KOPT-K1 (cell line): ENCODE data around the gene ATP10A.
A peak's percentile ranks its signal among the peaks of the same experiment; 100 is the strongest.

Experiments
- H3K27ac ChIP-seq: fragments of 200-600 bp; sonication (generic); 2 replicates; pipeline ENCODE4 v1.5.1; 2016; ENCODE audit warnings: antibody characterized with exemption, mild to moderate bottlenecking, low read depth, low read length; ENCODE audit not compliant: poor library complexity, severe bottlenecking
- H3K36me3 ChIP-seq: fragments of 200-600 bp; sonication (generic); 2 replicates; pipeline ENCODE4 v1.5.1; 2017; ENCODE audit warnings: antibody characterized with exemption, mild to moderate bottlenecking, low read length, moderate library complexity; ENCODE audit not compliant: insufficient read depth
- H3K9me3 ChIP-seq: fragments of 200-600 bp; sonication (generic); 2 replicates; pipeline ENCODE4 v1.5.1; 2017; ENCODE audit warnings: antibody characterized with exemption, low read length, mild to moderate bottlenecking; ENCODE audit not compliant: insufficient read depth, poor library complexity, severe bottlenecking

The ATP10A gene

GRCh38 chr15:25852661-25853524 lies 10.2 kb downstream of the ATP10A start:
- H3K36me3 ChIP-seq: peaks cover 14% of the 10 kb centered on the region; the same call in 1 of the 2 replicates
- peak overlapping the region; percentile 37 for H3K27ac ChIP-seq
- H3K9me3 ChIP-seq: no peaks in the 10 kb centered on the region

DNA sequence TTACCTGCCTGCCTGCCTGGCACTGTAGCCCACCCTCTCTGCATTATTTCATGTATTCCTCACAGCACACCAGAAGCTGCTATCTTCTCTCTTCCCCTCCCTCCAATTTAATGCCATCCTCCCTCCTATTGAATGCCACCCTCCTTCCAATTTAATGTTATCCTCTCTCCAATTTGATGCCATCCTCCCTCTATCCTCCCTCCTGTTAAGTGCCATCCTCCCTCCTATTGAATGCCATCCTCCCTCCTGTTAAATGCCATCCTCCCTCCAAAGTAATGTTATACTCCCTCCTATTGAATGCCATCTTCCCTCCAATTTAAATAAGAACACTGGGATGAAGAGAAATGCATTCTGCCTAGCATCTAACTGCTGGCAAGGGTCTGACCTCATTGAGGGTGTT lies 11.1 kb downstream of the ATP10A start:
- peak overlapping the region; percentile 37 for H3K27ac ChIP-seq

DNA sequence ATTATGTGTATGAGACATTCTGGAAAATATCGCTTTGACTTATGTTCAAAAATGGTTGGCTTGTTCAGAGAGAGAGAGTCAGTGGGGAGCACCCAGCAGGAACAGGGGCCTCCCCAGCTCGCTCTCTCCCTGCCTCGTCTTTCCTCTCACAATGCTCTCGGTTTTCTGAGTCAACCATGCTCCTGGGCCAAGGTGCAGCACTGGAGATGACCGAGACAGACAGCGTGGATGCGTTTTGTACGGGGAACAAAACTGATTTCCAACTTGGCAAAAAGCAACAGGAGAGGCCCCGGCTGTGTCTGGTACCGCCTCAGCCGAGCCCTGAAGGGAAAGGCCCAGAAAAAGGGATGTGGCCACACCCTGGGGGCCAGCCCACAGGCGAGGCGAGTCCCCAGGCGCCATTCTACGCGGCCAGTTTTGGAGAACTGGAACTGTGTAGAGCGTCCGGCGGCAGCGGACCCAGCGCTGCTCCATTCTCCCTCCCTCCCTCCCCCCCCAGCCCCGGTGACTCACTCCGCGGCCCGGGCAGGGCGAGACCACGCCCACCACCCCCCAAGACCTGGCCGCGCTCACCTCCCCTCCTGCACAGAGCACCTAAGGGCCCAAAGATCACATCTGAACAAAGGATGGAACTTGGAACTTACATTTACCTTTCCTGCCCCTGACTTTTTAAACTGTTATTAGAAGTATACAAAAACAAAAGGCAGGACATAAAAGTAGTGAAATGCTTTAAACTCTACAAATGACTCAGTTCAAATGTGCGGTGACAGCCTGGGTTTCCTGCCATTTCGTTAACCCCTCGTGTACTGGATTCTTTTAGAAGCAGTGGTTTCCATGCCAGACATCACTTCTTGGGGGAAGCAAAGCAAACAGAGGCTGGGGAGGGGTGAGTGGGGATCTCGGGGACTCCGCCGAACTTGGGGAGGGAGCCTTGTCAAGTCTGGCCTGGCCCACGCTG lies 12.7 kb downstream of the ATP10A start:
- H3K27ac ChIP-seq: peak overlapping the region; percentile 88
- H3K36me3 ChIP-seq: no peaks in the 10 kb centered on the region
- no peaks in the 10 kb centered on the region for H3K9me3 ChIP-seq

More for the DNA sequence above, 11.1 kb downstream of the ATP10A start:
- Histone ChIP-seq H3K36me3 (0 out of 2 replicates have a peak, but pooled peaks cover 8% of the 10 kb centered on the region), H3K9me3 (no peaks in the 10 kb centered on the region)

- Histone ChIP-seq H3K9me3 (no peaks in the 10 kb centered on the region), H3K36me3 (no peaks in the 10 kb centered on the region), H3K27ac (peak overlapping the region; percentile 88)
Observed at GRCh38 chr15:25849157-25849921, 13.8 kb downstream of the ATP10A start.

- H3K9me3 ChIP-seq: no peaks in the 10 kb centered on the region
- no peaks in the 10 kb centered on the region for H3K36me3 ChIP-seq
- H3K27ac ChIP-seq: peak overlapping the region; percentile 88
Observed at GRCh38 chr15:25848784-25849156, 14.4 kb downstream of the ATP10A start.

GRCh38 chr15:25848325-25848724 lies 14.8 kb downstream of the ATP10A start:
- no peaks in the 10 kb centered on the region for H3K36me3 ChIP-seq
- no peaks in the 10 kb centered on the region for H3K9me3 ChIP-seq
- H3K27ac ChIP-seq: no peak overlapping the region

DNA sequence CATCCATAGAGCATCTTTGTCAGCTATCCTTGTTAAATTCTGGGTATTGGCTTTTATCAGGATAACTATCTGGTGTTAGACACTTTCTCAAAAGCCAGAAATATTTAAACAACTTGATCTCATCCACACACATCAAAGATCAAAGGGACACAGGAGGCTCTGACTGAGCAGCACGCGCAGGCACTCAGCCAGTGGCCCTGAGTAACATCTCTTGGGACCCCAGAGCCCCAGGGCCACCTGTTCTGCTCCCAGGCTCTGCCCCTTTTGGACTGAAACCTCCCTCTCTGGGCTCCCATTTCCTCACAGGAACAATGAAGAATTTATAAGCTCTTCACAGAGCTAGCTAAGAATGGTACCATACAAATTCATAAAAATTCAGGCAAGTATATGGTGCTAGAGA lies 16.1 kb downstream of the ATP10A start:
- Histone ChIP-seq H3K36me3 (no peaks in the 10 kb centered on the region), H3K9me3 (no peaks in the 10 kb centered on the region), H3K27ac (peak overlapping the region; percentile 28)

DNA sequence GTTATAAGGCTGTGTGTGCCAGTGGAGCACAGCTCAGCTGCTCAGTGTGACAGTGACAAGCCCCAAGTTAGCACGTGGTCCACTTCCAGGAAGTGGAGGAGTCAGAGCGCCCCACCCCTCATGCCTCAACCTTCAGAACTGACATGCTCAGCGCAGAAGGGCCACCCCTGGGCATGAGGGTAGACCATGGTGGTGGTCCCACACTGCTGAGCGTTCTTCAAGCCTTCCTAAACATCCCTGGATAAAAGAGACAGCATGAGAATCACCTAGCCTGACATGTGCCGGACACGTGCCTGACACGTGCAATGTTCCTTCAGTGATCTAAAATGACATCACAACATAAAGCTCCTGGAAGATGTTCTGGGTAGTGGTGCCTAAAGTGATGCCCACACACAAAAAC lies 16.8 kb downstream of the ATP10A start:
- H3K36me3 ChIP-seq: no peaks in the 10 kb centered on the region
- no peaks in the 10 kb centered on the region for H3K9me3 ChIP-seq
- peak overlapping the region; percentile 43 for H3K27ac ChIP-seq

GRCh38 chr15:25844981-25845680 lies 18.0 kb downstream of the ATP10A start:
- Histone ChIP-seq H3K27ac (no peak overlapping the region), H3K9me3 (no peaks in the 10 kb centered on the region), H3K36me3 (no peaks in the 10 kb centered on the region)

DNA sequence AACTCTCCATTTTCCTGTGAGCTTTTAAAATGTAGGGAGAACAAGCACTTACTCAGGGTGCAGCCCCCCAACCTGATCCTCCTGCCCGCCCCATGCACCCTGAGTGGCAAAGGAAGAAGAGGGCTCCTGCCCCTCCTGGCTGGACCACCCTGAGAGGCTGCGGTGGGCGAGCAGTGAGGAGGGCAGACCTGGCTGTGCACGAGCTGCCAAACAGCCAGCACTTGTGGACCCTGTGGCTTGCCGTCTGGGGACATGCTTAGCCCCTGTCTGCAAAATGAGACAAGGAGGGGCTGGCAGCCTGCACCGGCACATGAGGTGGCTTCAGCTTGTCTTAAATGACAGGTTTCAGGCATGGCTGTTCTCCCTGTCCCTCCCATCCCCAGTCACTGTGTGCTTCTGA lies 18.6 kb downstream of the ATP10A start:
- Histone ChIP-seq H3K27ac (no peak overlapping the region), H3K36me3 (no peaks in the 10 kb centered on the region), H3K9me3 (no peaks in the 10 kb centered on the region)

DNA sequence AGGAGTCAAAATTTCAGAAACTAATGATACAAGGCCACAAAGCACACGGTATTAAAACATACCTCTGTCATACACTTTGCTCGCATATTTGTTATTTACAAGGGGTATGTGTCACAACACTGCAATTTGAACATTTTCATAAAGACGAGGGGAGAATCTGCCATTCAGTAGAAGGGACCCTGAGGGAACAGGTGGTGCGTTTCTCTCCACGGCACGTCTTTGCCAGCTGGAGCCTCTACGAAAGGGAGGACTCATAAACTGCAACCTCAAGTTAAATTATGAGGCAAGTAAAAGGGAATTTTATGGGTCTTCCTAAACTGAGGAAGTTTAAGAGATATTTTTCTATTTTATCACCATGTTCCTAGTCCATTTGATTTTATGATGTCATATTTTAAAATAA lies 19.1 kb downstream of the ATP10A start:
- H3K9me3 ChIP-seq: no peaks in the 10 kb centered on the region
- no peaks in the 10 kb centered on the region for H3K36me3 ChIP-seq
- H3K27ac ChIP-seq: no peak overlapping the region

- Histone ChIP-seq H3K36me3 (no peaks in the 10 kb centered on the region), H3K27ac (no peak overlapping the region), H3K9me3 (no peaks in the 10 kb centered on the region)
Observed at GRCh38 chr15:25839638-25840156, 23.4 kb downstream of the ATP10A start.

GRCh38 chr15:25838871-25839195 lies 24.3 kb downstream of the ATP10A start:
- no peaks in the 10 kb centered on the region for H3K36me3 ChIP-seq
- H3K27ac ChIP-seq: no peak overlapping the region
- H3K9me3 ChIP-seq: no peaks in the 10 kb centered on the region

- no peak overlapping the region for H3K27ac ChIP-seq
- H3K36me3 ChIP-seq: no peaks in the 10 kb centered on the region
- no peaks in the 10 kb centered on the region for H3K9me3 ChIP-seq
Observed at GRCh38 chr15:25838191-25838870, 24.8 kb downstream of the ATP10A start.
